Neural cell (in vitro differentiated cells): Measurements from ENCODE around the gene C17orf75. TPM values are rescaled to one million over a fixed set of nuclear protein-coding genes. Genes with fewer than 3 reads are reported as not detected.

Experiments
- H2AFZ ChIP-seq: fragments of 200-600, 300-800 bp; sonication (generic), shearing (Covaris generic); 2 replicates; pipeline ENCODE4 v1.6.0; 2014; ENCODE audit warnings: low read depth, mild to moderate bottlenecking, antibody characterized with exemption, low read length, moderate library complexity
- H3F3A ChIP-seq: fragments of 200-600 bp; shearing (Covaris generic); 2 replicates; pipeline ENCODE4 v1.6.1; 2016; ENCODE audit warnings: mild to moderate bottlenecking, moderate library complexity, mixed read lengths, antibody characterized with exemption, low read length; ENCODE audit not compliant: insufficient read depth, poor library complexity, severe bottlenecking
- H3K27ac ChIP-seq: fragments of 200-600, 300-800 bp; sonication (generic), shearing (Covaris generic); 2 replicates; pipeline ENCODE4 v1.5.1; 2014; ENCODE audit warnings: mild to moderate bottlenecking, low read length, moderate library complexity
- H3K27me3 ChIP-seq: fragments of 300-800, 200-600 bp; sonication (generic), shearing (Covaris generic); 2 replicates; pipeline ENCODE4 v1.6.0; 2014; ENCODE audit warnings: mild to moderate bottlenecking, low read depth, low read length, moderate library complexity; ENCODE audit not compliant: insufficient read depth
- H3K36me3 ChIP-seq: fragments of 300-800, 200-600 bp; sonication (generic), shearing (Covaris generic); 2 replicates; pipeline ENCODE4 v1.5.1; 2014; ENCODE audit warnings: mild to moderate bottlenecking, antibody characterized with exemption, low read length, moderate library complexity; ENCODE audit not compliant: insufficient read depth
- H3K4me2 ChIP-seq: fragments of 300-800, 200-600 bp; sonication (generic), shearing (Covaris generic); 2 replicates; pipeline ENCODE4 v1.6.0; 2014; ENCODE audit warnings: mild to moderate bottlenecking, low read length
- H3K4me3 ChIP-seq: fragments of 300-800, 200-600 bp; sonication (generic), shearing (Covaris generic); 2 replicates; pipeline ENCODE4 v1.5.1; 2014; ENCODE audit warnings: mild to moderate bottlenecking, low read length, moderate library complexity
- H3K79me2 ChIP-seq: fragments of 200-600 bp; shearing (Covaris generic); replicated peaks from 2 replicates; pipeline ENCODE4 v1.6.0; 2014; ENCODE audit warnings: mild to moderate bottlenecking, low read length, moderate library complexity; ENCODE audit not compliant: insufficient read depth
- H3K9ac ChIP-seq: fragments of 300-800, 200-600 bp; sonication (generic), shearing (Covaris generic); 2 replicates; pipeline ENCODE4 v1.6.1; 2016; ENCODE audit warnings: mild to moderate bottlenecking, low read length, mixed read lengths
- H3K9me2 ChIP-seq: fragments of 200-600 bp; shearing (Covaris generic); 2 replicates; pipeline ENCODE4 v1.6.1; 2016; ENCODE audit warnings: mild to moderate bottlenecking, low read length, mixed read lengths; ENCODE audit not compliant: insufficient read depth
- H3K9me3 ChIP-seq: fragments of 200-600, 300-800 bp; sonication (generic), shearing (Covaris generic); 2 replicates; pipeline ENCODE4 v1.6.1; 2016; ENCODE audit warnings: mild to moderate bottlenecking, mixed run types, low read length, moderate library complexity, mixed read lengths
- H4K20me1 ChIP-seq: fragments of 200-600 bp; shearing (Covaris generic); 2 replicates; pipeline ENCODE4 v1.6.1; 2016; ENCODE audit warnings: mild to moderate bottlenecking, mixed run types; ENCODE audit not compliant: insufficient read depth
- CTCF ChIP-seq: fragments of 450-650 bp; IDR thresholded peaks from 2 replicates; pipeline ENCODE4 v1.5.1; 2014; ENCODE audit warnings: antibody characterized with exemption, mild to moderate bottlenecking, moderate library complexity; ENCODE audit not compliant: poor library complexity, severe bottlenecking
- EP300 ChIP-seq: fragments of 450-650 bp; conservative IDR thresholded peaks from 2 replicates; pipeline ENCODE4 v1.6.1; 2014; ENCODE audit warnings: antibody characterized with exemption, mild to moderate bottlenecking, moderate library complexity; ENCODE audit not compliant: poor library complexity, severe bottlenecking
- EZH2 ChIP-seq: fragments of 200-600, 300-800 bp; shearing (Covaris generic), sonication (generic); IDR thresholded peaks from 2 replicates; pipeline ENCODE4 v1.6.1; 2014; ENCODE audit warnings: antibody characterized with exemption, low read length, borderline replicate concordance, mild to moderate bottlenecking; ENCODE audit not compliant: insufficient read depth, poor library complexity, severe bottlenecking
- MXI1 ChIP-seq: fragments of 450-650 bp; conservative IDR thresholded peaks from 2 replicates; pipeline ENCODE4 v1.6.1; 2014; ENCODE audit warnings: antibody characterized with exemption, mild to moderate bottlenecking; ENCODE audit not compliant: poor library complexity, severe bottlenecking
- POLR2AphosphoS5 ChIP-seq: IDR thresholded peaks from 2 replicates; pipeline ENCODE4 v1.6.1; 2012
- RAD21 ChIP-seq: fragments of 450-650 bp; conservative IDR thresholded peaks from 2 replicates; pipeline ENCODE4 v1.6.1; 2014; ENCODE audit warnings: antibody characterized with exemption, mild to moderate bottlenecking, moderate library complexity
- REST ChIP-seq: IDR thresholded peaks from 2 replicates; pipeline ENCODE4 v1.6.1; 2012; ENCODE audit warnings: borderline replicate concordance
- SMC3 ChIP-seq: fragments of 450-650 bp; conservative IDR thresholded peaks from 2 replicates; pipeline ENCODE4 v1.6.1; 2014; ENCODE audit warnings: antibody characterized with exemption, mild to moderate bottlenecking, moderate library complexity; ENCODE audit not compliant: poor library complexity
- TAF1 ChIP-seq: IDR thresholded peaks from 2 replicates; pipeline ENCODE4 v1.6.1; 2012; ENCODE audit warnings: low read depth
- polyA plus RNA-seq: library from polyadenylated mRNA; depleted of rRNA; stranded (reverse); fragments of >200 nt; gene quantifications from 2 replicates; pipeline ENCODE4 v1.2.3, GENCODE V29; 2014

The C17orf75 gene
- polyA plus RNA-seq, 1 donor from 2014 or later = 77.0 TPM

- H3K9me2 ChIP-seq = no peaks in the 10 kb centered on the region
- no peak overlapping the region for H3K4me3 ChIP-seq
- no peak overlapping the region for H3K27ac ChIP-seq
- no peak for TF ChIP-seq RAD21
- TF ChIP-seq CTCF = no peak
- no peak for TF ChIP-seq EP300
- no peak for TF ChIP-seq SMC3
- no peak for TF ChIP-seq EZH2
- TF ChIP-seq MXI1 = no peak
- no peak for TF ChIP-seq TAF1
- TF ChIP-seq POLR2AphosphoS5 = no peak
- TF ChIP-seq REST = no peak
- no peak overlapping the region for H3K4me2 ChIP-seq
- peaks cover 10% of the 10 kb centered on the region for H3K36me3 ChIP-seq
- no peaks in the 10 kb centered on the region for H3K9me3 ChIP-seq
- no peak overlapping the region for H2AFZ ChIP-seq
- H3K9ac ChIP-seq = no peak overlapping the region
- no peaks in the 10 kb centered on the region for H3F3A ChIP-seq
- H4K20me1 ChIP-seq = no peaks in the 10 kb centered on the region
- H3K27me3 ChIP-seq = no peaks in the 10 kb centered on the region
- no peaks in the 10 kb centered on the region for H3K79me2 ChIP-seq
Measured at GRCh38 chr17:32331243-32332040, 10.5 kb downstream of the C17orf75 start.

GRCh38 chr17:32330147-32330546, 11.8 kb downstream of the C17orf75 start:
- Histone ChIP-seq H3K4me2 (no peak overlapping the region), H3K9me2 (no peaks in the 10 kb centered on the region), H3K9me3 (no peaks in the 10 kb centered on the region), H3F3A (no peaks in the 10 kb centered on the region), H3K27ac (no peak overlapping the region), H2AFZ (no peak overlapping the region), H3K36me3 (peaks cover 10% of the 10 kb centered on the region), H3K9ac (no peak overlapping the region), H4K20me1 (no peaks in the 10 kb centered on the region), H3K4me3 (no peak overlapping the region), H3K79me2 (no peaks in the 10 kb centered on the region), H3K27me3 (no peaks in the 10 kb centered on the region)
- no peak for TF ChIP-seq EP300
- TF ChIP-seq REST = no peak
- no peak for TF ChIP-seq MXI1
- no peak for TF ChIP-seq RAD21
- no peak for TF ChIP-seq SMC3
- no peak for TF ChIP-seq TAF1
- TF ChIP-seq POLR2AphosphoS5 = no peak
- no peak for TF ChIP-seq EZH2
- TF ChIP-seq CTCF = no peak
